ENCODE data around the gene CELF2.

Gene CELF2

DNA sequence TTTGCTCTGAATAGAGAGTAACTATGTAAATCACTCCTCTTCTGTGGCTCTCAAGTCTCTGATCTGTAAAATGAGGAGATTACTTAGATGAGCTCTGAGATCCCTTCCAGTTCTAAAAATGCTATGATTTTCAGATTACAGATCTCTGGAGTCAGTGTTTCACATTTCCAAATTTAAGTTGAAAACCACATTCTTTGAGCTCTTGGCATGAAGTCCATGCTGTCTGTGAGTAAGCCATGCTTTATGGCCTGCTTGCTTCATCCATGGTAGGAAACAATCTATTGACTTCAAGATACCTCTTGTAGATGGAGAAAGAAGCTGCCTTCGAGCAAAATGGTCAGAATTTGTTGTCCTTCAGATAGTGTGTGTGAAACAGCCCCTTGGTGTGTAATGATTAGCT lies 64.9 kb downstream of the CELF2 start:
- H3K27me3 ChIP-seq (ENCODE audit: insufficient read depth, low read length) = no peaks in the 10 kb centered on the region
- no peaks in the 10 kb centered on the region for H3K36me3 ChIP-seq (ENCODE audit: insufficient read depth, low read length)
- no peak overlapping the region for H2AFZ ChIP-seq (ENCODE audit: low read length, unreplicated experiment)
- H3K4me3 ChIP-seq (ENCODE audit: low read depth, low read length) = no peak overlapping the region
- H3K79me2 ChIP-seq (ENCODE audit: control insufficient read depth, insufficient read depth, low read length, unreplicated experiment) = no peaks in the 10 kb centered on the region
- H3K27ac ChIP-seq (ENCODE audit: low read depth, low read length) = no peak overlapping the region
- no peaks in the 10 kb centered on the region for H3K4me1 ChIP-seq (ENCODE audit: control insufficient read depth, insufficient read depth, low read length, unreplicated experiment)

DNA sequence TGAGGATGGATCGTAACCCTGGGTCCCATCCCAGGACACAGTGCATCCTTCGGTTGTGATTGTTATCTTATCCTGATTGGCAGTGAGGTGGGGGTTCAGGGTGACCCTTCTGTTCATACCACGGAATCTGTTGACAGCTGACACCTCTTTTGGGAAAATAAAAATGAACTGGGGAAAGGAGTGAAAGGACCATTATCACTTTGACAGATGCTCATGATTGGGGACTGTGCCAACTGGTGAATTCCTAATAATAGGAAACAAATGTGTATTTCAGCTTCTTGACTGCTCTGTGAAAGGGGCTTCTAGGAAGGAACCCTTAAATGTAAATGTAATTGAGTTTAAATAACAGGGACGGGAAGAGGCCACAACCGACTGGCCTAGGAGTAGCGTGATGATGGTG lies 65.4 kb downstream of the CELF2 start:
- H3K4me3 ChIP-seq (ENCODE audit: low read depth, low read length) = no peak overlapping the region
- no peaks in the 10 kb centered on the region for H3K27me3 ChIP-seq (ENCODE audit: insufficient read depth, low read length)
- no peak overlapping the region for H2AFZ ChIP-seq (ENCODE audit: low read length, unreplicated experiment)
- H3K36me3 ChIP-seq (ENCODE audit: insufficient read depth, low read length) = no peaks in the 10 kb centered on the region
- no peaks in the 10 kb centered on the region for H3K4me1 ChIP-seq (ENCODE audit: control insufficient read depth, insufficient read depth, low read length, unreplicated experiment)
- no peaks in the 10 kb centered on the region for H3K79me2 ChIP-seq (ENCODE audit: control insufficient read depth, insufficient read depth, low read length, unreplicated experiment)
- no peak overlapping the region for H3K27ac ChIP-seq (ENCODE audit: low read depth, low read length)

DNA sequence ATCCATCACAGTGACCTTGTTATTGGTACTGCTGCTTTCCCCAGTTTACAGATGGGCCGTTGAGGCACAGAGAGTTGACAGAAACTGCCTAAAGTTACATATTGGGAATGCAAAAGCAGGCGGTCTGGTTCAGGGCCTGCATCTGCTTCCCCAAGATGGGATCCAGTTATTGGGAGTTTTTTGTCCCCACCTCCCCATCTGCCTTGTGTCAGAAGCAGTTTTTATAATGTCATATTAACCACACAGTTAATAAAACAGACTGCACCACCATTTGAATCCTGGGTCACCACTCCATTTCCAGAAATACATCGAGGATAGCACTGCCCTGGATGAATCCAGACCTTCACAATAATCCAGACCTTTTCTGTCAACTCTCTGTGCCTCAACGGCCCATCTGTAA lies 67.9 kb downstream of the CELF2 start:
- Histone ChIP-seq H3K36me3 (ENCODE audit: insufficient read depth, low read length) (no peaks in the 10 kb centered on the region), H3K79me2 (ENCODE audit: control insufficient read depth, insufficient read depth, low read length, unreplicated experiment) (no peaks in the 10 kb centered on the region), H3K27ac (ENCODE audit: low read depth, low read length) (no peak overlapping the region)

DNA sequence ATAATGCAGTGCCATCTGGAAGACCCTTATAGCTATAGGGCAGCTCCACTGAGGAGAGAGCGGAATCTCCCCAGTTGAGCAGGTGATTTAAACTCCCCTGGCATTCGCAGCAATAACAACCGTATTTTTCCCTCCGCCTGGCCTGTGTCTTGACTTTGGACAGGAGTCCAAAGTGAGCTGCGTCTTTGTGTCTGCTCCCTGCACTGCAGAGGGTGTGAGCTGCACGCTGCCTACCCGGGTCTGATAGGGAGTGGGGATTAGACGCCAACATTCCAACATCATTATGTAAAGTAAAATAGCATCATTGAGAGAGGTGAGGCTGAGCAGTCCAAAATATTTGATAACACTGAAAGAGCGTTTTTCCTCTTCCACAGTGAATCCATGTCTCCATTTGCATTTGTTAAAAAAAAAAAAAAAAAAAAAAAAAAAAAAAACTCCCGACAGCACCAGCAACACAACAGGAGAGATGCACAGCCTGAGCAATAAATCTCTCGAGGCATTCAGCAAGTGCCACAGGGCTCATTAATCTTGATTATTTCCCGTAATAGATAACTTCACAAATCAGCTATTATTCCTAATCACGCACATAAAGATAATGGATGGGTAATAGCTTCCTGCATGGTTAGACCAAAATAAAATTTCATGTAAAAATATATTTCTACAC lies 68.6 kb downstream of the CELF2 start:
- Histone ChIP-seq H3K27ac (ENCODE audit: low read depth, low read length) (no peak overlapping the region), H3K27me3 (ENCODE audit: insufficient read depth, low read length) (no peaks in the 10 kb centered on the region), H3K79me2 (ENCODE audit: control insufficient read depth, insufficient read depth, low read length, unreplicated experiment) (no peaks in the 10 kb centered on the region), H3K4me3 (ENCODE audit: low read depth, low read length) (no peak overlapping the region), H2AFZ (ENCODE audit: low read length, unreplicated experiment) (no peak overlapping the region), H3K36me3 (ENCODE audit: insufficient read depth, low read length) (no peaks in the 10 kb centered on the region), H3K4me1 (ENCODE audit: control insufficient read depth, insufficient read depth, low read length, unreplicated experiment) (no peaks in the 10 kb centered on the region)

More for the DNA sequence above, 67.9 kb downstream of the CELF2 start:
- Histone ChIP-seq H3K4me3 (ENCODE audit: low read depth, low read length) (no peak overlapping the region), H3K4me1 (ENCODE audit: control insufficient read depth, insufficient read depth, low read length, unreplicated experiment) (no peaks in the 10 kb centered on the region), H3K27me3 (ENCODE audit: insufficient read depth, low read length) (no peaks in the 10 kb centered on the region), H2AFZ (ENCODE audit: low read length, unreplicated experiment) (no peak overlapping the region)

DNA sequence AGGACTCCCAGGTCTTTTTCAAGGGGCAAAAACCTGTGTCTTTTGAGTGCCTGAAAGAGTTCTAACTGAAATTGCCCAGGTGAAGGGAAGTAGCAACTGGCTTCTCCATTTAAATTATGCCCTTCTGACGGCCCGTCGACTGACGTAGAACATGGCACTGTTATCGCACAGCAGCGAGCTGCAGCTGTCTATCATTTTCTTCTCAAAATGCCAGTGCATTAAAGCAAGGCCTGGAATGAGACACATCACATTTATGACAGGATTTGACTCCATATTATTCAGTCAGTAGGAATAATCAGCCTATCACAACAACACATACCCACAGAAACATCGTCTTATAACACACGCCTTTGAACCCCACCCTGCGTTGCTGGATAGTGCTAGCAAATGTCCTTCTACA lies 69.7 kb downstream of the CELF2 start:
- Histone ChIP-seq H3K27ac (ENCODE audit: low read depth, low read length) (no peak overlapping the region), H3K4me1 (ENCODE audit: control insufficient read depth, insufficient read depth, low read length, unreplicated experiment) (no peaks in the 10 kb centered on the region), H3K79me2 (ENCODE audit: control insufficient read depth, insufficient read depth, low read length, unreplicated experiment) (no peaks in the 10 kb centered on the region), H2AFZ (ENCODE audit: low read length, unreplicated experiment) (no peak overlapping the region), H3K36me3 (ENCODE audit: insufficient read depth, low read length) (no peaks in the 10 kb centered on the region), H3K4me3 (ENCODE audit: low read depth, low read length) (no peak overlapping the region), H3K27me3 (ENCODE audit: insufficient read depth, low read length) (no peaks in the 10 kb centered on the region)

DNA sequence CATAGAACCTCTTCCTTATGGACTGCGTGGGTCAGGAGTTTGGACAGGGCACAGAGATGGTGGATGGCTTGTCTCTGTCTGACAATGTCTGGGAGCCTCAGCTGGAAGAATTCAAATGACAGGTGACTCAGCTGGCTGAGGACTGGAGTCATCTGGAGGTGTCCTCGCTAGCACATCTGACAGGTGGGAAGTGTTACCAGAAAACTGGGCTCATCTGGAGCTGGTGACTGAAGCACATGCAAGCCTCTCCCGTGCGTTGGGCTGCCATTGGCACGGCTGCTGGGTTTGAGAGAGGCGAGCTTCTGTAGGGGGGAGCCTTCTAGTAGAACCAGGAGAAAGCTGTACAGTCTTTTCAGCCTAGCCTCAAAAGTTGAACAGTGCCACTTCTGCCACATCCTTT lies 71.0 kb downstream of the CELF2 start:
- Histone ChIP-seq H3K79me2 (ENCODE audit: control insufficient read depth, insufficient read depth, low read length, unreplicated experiment) (no peaks in the 10 kb centered on the region), H3K27ac (ENCODE audit: low read depth, low read length) (no peak overlapping the region), H3K36me3 (ENCODE audit: insufficient read depth, low read length) (no peaks in the 10 kb centered on the region), H2AFZ (ENCODE audit: low read length, unreplicated experiment) (no peak overlapping the region), H3K4me3 (ENCODE audit: low read depth, low read length) (no peak overlapping the region), H3K27me3 (ENCODE audit: insufficient read depth, low read length) (no peaks in the 10 kb centered on the region), H3K4me1 (ENCODE audit: control insufficient read depth, insufficient read depth, low read length, unreplicated experiment) (no peaks in the 10 kb centered on the region)

DNA sequence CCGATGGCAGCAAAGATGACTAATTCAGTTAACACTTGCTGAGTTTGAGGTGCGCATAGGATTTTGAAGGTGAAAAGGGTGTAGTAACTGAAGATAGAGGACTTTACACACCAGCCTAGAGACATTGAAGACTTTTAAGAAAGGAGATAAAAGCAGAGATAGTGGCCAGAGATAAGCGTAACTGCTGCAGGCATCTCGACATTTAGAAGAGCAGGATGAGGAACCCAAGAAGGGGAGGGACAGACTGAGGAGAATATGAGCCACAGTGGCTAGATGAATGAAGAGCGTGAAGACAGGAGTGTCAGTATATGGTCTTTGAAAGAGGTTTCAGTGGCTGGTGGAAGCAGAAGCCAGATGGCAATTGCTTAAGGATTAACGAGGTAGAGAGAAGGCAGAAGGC lies 71.6 kb downstream of the CELF2 start:
- H3K27ac ChIP-seq (ENCODE audit: low read depth, low read length) = no peak overlapping the region
- H3K4me1 ChIP-seq (ENCODE audit: control insufficient read depth, insufficient read depth, low read length, unreplicated experiment) = no peaks in the 10 kb centered on the region
- H3K4me3 ChIP-seq (ENCODE audit: low read depth, low read length) = no peak overlapping the region
- no peaks in the 10 kb centered on the region for H3K27me3 ChIP-seq (ENCODE audit: insufficient read depth, low read length)
- no peak overlapping the region for H2AFZ ChIP-seq (ENCODE audit: low read length, unreplicated experiment)
- no peaks in the 10 kb centered on the region for H3K36me3 ChIP-seq (ENCODE audit: insufficient read depth, low read length)
- H3K79me2 ChIP-seq (ENCODE audit: control insufficient read depth, insufficient read depth, low read length, unreplicated experiment) = no peaks in the 10 kb centered on the region

DNA sequence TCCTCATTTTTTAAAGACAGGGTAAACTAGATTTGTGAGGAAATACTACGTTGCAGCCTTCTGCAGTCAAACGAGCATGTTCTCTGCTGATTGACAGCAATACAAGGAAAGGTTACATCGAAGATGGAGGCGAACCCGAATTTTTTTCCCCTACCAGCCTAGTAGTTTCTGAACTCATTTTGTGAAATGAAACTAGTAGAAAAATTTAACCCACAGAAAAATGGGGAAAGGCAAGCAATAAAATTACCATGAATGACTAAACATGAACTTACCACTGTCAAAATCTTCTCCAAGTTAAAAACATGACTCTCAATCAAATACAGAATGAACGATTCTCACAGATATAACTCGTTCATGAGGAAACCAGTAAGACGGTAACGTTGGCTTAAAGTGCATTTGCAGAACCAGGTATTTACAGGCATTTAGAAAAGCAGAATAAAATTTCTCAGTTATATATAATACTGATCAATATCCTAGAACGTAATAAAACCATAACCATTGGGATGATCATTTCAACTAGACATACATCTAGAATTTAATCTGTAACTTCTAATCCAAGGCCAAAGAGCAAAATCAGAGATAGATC lies 73.9 kb downstream of the CELF2 start:
- no peak overlapping the region for H2AFZ ChIP-seq (ENCODE audit: low read length, unreplicated experiment)
- no peak overlapping the region for H3K27ac ChIP-seq (ENCODE audit: low read depth, low read length)
- no peaks in the 10 kb centered on the region for H3K27me3 ChIP-seq (ENCODE audit: insufficient read depth, low read length)
- H3K4me1 ChIP-seq (ENCODE audit: control insufficient read depth, insufficient read depth, low read length, unreplicated experiment) = no peaks in the 10 kb centered on the region
- no peak overlapping the region for H3K4me3 ChIP-seq (ENCODE audit: low read depth, low read length)
- H3K79me2 ChIP-seq (ENCODE audit: control insufficient read depth, insufficient read depth, low read length, unreplicated experiment) = no peaks in the 10 kb centered on the region
- no peaks in the 10 kb centered on the region for H3K36me3 ChIP-seq (ENCODE audit: insufficient read depth, low read length)

DNA sequence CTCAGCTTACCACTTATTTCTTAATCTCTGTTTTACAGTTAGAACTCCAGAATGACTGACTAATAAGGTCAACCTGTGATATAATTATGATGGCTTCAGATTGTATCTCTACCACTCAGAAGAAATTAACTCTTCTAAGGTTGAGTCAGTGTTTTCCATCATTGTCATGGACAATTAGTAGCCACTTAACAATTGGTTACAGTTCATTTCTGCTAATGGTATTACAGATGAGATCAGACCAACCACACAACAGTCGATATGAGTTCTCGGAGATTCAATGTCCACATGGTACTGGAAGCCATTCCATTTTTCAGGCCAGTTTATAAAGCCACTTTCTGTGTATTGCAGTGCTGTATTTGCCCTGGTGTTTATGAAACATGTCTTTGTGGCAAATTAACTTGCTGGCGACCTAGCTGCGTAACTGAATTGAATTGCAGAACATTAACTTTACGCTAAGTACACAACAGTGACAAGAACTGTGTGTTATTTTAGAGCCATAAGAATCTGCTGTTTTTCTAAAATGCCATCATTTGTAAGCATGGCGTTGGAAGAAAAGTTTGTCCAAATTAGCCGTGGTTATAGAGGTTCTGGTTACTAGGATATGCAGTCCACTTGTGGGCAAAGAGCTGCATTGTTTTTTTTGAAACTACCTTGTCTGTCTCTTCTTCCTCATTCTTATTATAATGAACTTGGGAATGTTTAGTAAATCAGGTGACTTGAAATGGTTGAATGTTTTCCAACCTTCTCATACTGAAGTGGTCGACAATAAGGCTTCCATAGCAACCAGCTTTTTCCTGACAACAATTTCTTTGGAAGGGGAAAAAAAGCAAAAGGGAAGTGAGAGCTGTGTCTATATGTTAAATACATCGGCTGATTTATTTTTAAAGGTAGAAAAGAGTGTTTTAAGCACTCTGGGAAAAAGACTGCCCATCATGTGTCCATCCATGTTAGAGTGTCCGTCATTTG lies 76.4 kb downstream of the CELF2 start:
- H3K27me3 ChIP-seq (ENCODE audit: insufficient read depth, low read length) = no peaks in the 10 kb centered on the region
- no peak overlapping the region for H3K4me3 ChIP-seq (ENCODE audit: low read depth, low read length)
- no peak overlapping the region for H2AFZ ChIP-seq (ENCODE audit: low read length, unreplicated experiment)
- no peak overlapping the region for H3K27ac ChIP-seq (ENCODE audit: low read depth, low read length)
- no peaks in the 10 kb centered on the region for H3K36me3 ChIP-seq (ENCODE audit: insufficient read depth, low read length)
- no peaks in the 10 kb centered on the region for H3K79me2 ChIP-seq (ENCODE audit: control insufficient read depth, insufficient read depth, low read length, unreplicated experiment)
- no peaks in the 10 kb centered on the region for H3K4me1 ChIP-seq (ENCODE audit: control insufficient read depth, insufficient read depth, low read length, unreplicated experiment)

DNA sequence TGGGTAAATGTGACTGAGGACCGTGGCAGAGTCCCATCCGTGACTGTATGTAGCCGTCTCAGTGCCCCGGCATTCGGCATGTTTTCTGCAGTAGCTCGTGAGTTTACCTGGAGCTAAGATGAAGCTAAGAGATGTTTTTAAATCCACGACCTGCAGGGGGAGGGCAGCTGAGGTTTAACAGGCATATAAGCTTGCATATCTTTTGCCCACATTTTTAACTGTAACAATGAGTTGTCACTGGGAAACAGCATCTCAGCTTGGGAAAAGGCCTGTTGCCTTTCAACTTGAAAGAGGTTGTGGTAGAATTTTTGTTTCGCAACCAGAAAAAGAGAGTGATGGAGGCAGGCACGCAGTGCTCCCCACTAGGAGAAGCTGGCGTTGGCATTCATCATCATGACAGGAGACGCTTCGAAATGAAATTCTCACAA lies 77.7 kb downstream of the CELF2 start:
- no peak overlapping the region for H3K4me3 ChIP-seq (ENCODE audit: low read depth, low read length)
- H3K36me3 ChIP-seq (ENCODE audit: insufficient read depth, low read length) = no peaks in the 10 kb centered on the region
- no peaks in the 10 kb centered on the region for H3K4me1 ChIP-seq (ENCODE audit: control insufficient read depth, insufficient read depth, low read length, unreplicated experiment)
- no peaks in the 10 kb centered on the region for H3K27me3 ChIP-seq (ENCODE audit: insufficient read depth, low read length)
- no peak overlapping the region for H3K27ac ChIP-seq (ENCODE audit: low read depth, low read length)
- H3K79me2 ChIP-seq (ENCODE audit: control insufficient read depth, insufficient read depth, low read length, unreplicated experiment) = no peaks in the 10 kb centered on the region
- no peak overlapping the region for H2AFZ ChIP-seq (ENCODE audit: low read length, unreplicated experiment)

Data from ACC112 (cell line).